Measurements from ENCODE around the gene FBXO40. TPM values are rescaled to one million over a fixed set of nuclear protein-coding genes. Genes with fewer than 3 reads are reported as not detected.

Gene FBXO40
- total RNA-seq, 1 donor from 2014 or later = not detected

DNA sequence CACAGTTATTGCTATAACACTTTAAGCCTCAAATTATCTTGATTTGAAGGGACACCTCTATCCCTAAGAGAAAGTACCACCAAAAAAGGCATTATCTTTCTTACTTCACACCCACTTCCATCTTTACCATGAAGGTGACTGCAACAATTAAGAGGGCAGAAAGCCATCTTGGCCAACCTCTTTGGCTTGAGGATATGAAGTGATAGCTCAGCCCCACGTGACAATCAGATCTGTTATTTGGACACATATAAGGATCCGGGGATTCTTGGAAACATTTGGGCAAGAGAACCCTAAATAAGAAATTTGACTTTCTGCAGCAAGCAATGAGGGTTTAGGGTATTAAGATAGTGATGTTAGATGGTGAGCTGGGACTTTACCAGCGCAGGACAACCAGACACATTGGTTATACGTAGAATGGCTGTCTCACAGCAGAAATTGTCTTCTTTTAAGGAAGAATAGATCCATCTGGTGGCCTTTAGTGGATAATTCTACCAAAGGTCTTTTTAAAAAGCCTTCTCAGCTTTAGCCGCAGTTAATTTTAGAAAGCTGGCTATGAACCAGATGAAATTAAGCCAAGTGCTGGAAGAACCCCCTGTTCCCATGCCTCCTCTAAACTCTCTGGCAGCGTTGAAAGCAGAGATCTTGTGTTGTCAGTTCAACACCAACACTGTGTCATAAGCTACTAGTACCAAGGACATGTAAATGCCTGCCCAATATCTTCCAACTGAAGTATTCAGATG is 55.2 kb downstream of the FBXO40 start:
- H3K9ac ChIP-seq (ENCODE audit: low read length) = no peak overlapping the region
- no peak overlapping the region for H3K4me3 ChIP-seq (ENCODE audit: insufficient read depth, low read depth, low read length)
- no peak for DNase-seq (ENCODE audit: low read depth)
- no peak overlapping the region for H3K27ac ChIP-seq (ENCODE audit: low read depth, low read length)
- no peaks in the 10 kb centered on the region for H3K4me1 ChIP-seq (ENCODE audit: insufficient read depth, low read length)
- Mint-ChIP-seq H3K4me3 (ENCODE audit: unreplicated experiment) (no peak overlapping the region), H3K27me3 (ENCODE audit: low read depth, unreplicated experiment) (no peaks in the 10 kb centered on the region), H3K36me3 (ENCODE audit: low read depth, unreplicated experiment) (peaks cover 1% of the 10 kb centered on the region), H3K9me3 (ENCODE audit: unreplicated experiment) (no peaks in the 10 kb centered on the region), H3K4me1 (ENCODE audit: low read depth, unreplicated experiment) (no peaks in the 10 kb centered on the region), H3K27ac (ENCODE audit: unreplicated experiment) (no peak overlapping the region)
- TF ChIP-seq, protein P1, sequence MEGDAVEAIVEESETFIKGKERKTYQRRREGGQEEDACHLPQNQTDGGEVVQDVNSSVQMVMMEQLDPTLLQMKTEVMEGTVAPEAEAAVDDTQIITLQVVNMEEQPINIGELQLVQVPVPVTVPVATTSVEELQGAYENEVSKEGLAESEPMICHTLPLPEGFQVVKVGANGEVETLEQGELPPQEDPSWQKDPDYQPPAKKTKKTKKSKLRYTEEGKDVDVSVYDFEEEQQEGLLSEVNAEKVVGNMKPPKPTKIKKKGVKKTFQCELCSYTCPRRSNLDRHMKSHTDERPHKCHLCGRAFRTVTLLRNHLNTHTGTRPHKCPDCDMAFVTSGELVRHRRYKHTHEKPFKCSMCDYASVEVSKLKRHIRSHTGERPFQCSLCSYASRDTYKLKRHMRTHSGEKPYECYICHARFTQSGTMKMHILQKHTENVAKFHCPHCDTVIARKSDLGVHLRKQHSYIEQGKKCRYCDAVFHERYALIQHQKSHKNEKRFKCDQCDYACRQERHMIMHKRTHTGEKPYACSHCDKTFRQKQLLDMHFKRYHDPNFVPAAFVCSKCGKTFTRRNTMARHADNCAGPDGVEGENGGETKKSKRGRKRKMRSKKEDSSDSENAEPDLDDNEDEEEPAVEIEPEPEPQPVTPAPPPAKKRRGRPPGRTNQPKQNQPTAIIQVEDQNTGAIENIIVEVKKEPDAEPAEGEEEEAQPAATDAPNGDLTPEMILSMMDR (IDR thresholded peaks at IDR 0.05; ENCODE audit: insufficient read depth, low read depth, low read length) = no peak
- no peak for TF ChIP-seq EZH2 (IDR thresholded peaks at IDR 0.05; ENCODE audit: insufficient read depth, low read length)
- no peak overlapping the region for H2AFZ ChIP-seq (ENCODE audit: low read depth, low read length)
- H3K4me2 ChIP-seq (ENCODE audit: low read length) = no peak overlapping the region
- no peaks in the 10 kb centered on the region for H4K20me1 ChIP-seq (ENCODE audit: insufficient read depth, low read length)
- no peaks in the 10 kb centered on the region for H3K36me3 ChIP-seq (ENCODE audit: insufficient read depth, low read length)
- H3K9me3 ChIP-seq (ENCODE audit: insufficient read depth, low read depth, low read length) = no peaks in the 10 kb centered on the region
- no peaks in the 10 kb centered on the region for H3K79me2 ChIP-seq (ENCODE audit: insufficient read depth, low read length)
- H3K27me3 ChIP-seq (ENCODE audit: insufficient read depth, low read length) = no peaks in the 10 kb centered on the region
- no peak for FAIRE-seq

DNA sequence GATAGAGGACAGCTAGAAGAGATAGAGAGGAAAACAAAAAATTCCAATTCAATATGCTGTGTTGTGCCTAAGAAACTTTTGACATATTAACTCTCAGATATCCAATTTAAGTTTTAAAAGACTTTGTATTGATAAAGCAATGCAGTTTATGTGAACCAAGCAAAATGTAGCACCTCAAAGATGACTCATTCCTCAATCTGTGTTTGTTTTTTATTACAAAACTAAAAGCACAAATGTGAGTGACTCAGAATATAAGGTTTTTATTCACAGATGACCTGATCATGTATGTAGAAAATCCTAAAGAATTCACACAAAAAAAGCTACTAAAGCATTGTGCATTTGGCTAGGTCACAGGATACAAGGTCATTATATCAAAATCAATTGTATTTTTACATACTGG is 56.5 kb downstream of the FBXO40 start:
- Histone ChIP-seq H3K9ac (ENCODE audit: low read length) (no peak overlapping the region), H3K36me3 (ENCODE audit: insufficient read depth, low read length) (no peaks in the 10 kb centered on the region), H4K20me1 (ENCODE audit: insufficient read depth, low read length) (no peaks in the 10 kb centered on the region), H3K4me2 (ENCODE audit: low read length) (no peak overlapping the region), H3K27ac (ENCODE audit: low read depth, low read length) (no peak overlapping the region), H3K4me3 (ENCODE audit: insufficient read depth, low read depth, low read length) (no peak overlapping the region), H2AFZ (ENCODE audit: low read depth, low read length) (no peak overlapping the region), H3K4me1 (ENCODE audit: insufficient read depth, low read length) (no peaks in the 10 kb centered on the region), H3K9me3 (ENCODE audit: insufficient read depth, low read depth, low read length) (no peaks in the 10 kb centered on the region), H3K79me2 (ENCODE audit: insufficient read depth, low read length) (no peaks in the 10 kb centered on the region), H3K27me3 (ENCODE audit: insufficient read depth, low read length) (no peaks in the 10 kb centered on the region)
- no peaks in the 10 kb centered on the region for H3K4me1 Mint-ChIP-seq (ENCODE audit: low read depth, unreplicated experiment)
- DNase-seq (ENCODE audit: low read depth) (no peak), FAIRE-seq (no peak)
- H3K27me3 Mint-ChIP-seq (ENCODE audit: low read depth, unreplicated experiment) = no peaks in the 10 kb centered on the region
- no peak overlapping the region for H3K27ac Mint-ChIP-seq (ENCODE audit: unreplicated experiment)
- H3K4me3 Mint-ChIP-seq (ENCODE audit: unreplicated experiment) = no peak overlapping the region
- no peaks in the 10 kb centered on the region for H3K9me3 Mint-ChIP-seq (ENCODE audit: unreplicated experiment)
- H3K36me3 Mint-ChIP-seq (ENCODE audit: low read depth, unreplicated experiment) = peaks cover 1% of the 10 kb centered on the region
- TF ChIP-seq, protein P1 (IDR thresholded peaks at IDR 0.05; ENCODE audit: insufficient read depth, low read depth, low read length) = no peak

DNA sequence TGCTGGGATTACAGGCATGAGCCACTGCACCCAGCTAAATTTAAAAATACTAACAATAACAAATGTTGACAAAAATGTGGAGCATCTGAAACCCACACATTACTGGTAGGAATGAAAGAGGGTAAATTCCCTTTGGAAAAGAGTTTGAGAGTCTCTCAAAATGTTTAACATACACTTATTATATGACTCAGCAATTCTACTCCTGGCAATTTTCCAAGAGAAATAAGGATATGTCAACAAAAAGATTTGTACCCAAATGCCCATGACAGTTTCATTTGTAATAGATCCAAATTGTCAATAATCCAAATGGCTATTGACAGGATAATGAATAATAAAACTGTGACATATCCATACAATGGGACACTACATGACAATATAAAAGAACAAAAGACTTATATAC is 58.5 kb downstream of the FBXO40 start:
- Mint-ChIP-seq H3K27ac (ENCODE audit: unreplicated experiment) (no peak overlapping the region), H3K4me3 (ENCODE audit: unreplicated experiment) (no peak overlapping the region), H3K36me3 (ENCODE audit: low read depth, unreplicated experiment) (no peaks in the 10 kb centered on the region), H3K4me1 (ENCODE audit: low read depth, unreplicated experiment) (no peaks in the 10 kb centered on the region), H3K27me3 (ENCODE audit: low read depth, unreplicated experiment) (no peaks in the 10 kb centered on the region), H3K9me3 (ENCODE audit: unreplicated experiment) (no peaks in the 10 kb centered on the region)
- Histone ChIP-seq H3K4me1 (ENCODE audit: insufficient read depth, low read length) (no peaks in the 10 kb centered on the region), H3K27ac (ENCODE audit: low read depth, low read length) (no peak overlapping the region), H3K9me3 (ENCODE audit: insufficient read depth, low read depth, low read length) (no peaks in the 10 kb centered on the region), H3K4me2 (ENCODE audit: low read length) (no peak overlapping the region), H3K27me3 (ENCODE audit: insufficient read depth, low read length) (no peaks in the 10 kb centered on the region), H2AFZ (ENCODE audit: low read depth, low read length) (no peak overlapping the region), H3K36me3 (ENCODE audit: insufficient read depth, low read length) (no peaks in the 10 kb centered on the region), H4K20me1 (ENCODE audit: insufficient read depth, low read length) (no peaks in the 10 kb centered on the region), H3K4me3 (ENCODE audit: insufficient read depth, low read depth, low read length) (no peak overlapping the region), H3K9ac (ENCODE audit: low read length) (no peak overlapping the region), H3K79me2 (ENCODE audit: insufficient read depth, low read length) (no peaks in the 10 kb centered on the region)
- DNase-seq (ENCODE audit: low read depth) (no peak), FAIRE-seq (no peak)
- TF ChIP-seq EZH2 (IDR thresholded peaks at IDR 0.05; ENCODE audit: insufficient read depth, low read length) = no peak
- TF ChIP-seq, protein P1 (IDR thresholded peaks at IDR 0.05; ENCODE audit: insufficient read depth, low read depth, low read length) = no peak

Data from astrocyte (in vitro differentiated cells and primary cell).